Neural cell (in vitro differentiated cells): ENCODE data around the gene NDUFB1. TPM values are rescaled to one million over a fixed set of nuclear protein-coding genes. Genes with fewer than 3 reads are reported as not detected.

ENCODE experiments used
- H2AFZ ChIP-seq: fragments of 200-600, 300-800 bp; sonication (generic), shearing (Covaris generic); 2 replicates; pipeline ENCODE4 v1.6.0; 2014; ENCODE audit warnings: low read depth, mild to moderate bottlenecking, antibody characterized with exemption, low read length, moderate library complexity
- H3F3A ChIP-seq: fragments of 200-600 bp; shearing (Covaris generic); 2 replicates; pipeline ENCODE4 v1.6.1; 2016; ENCODE audit warnings: mild to moderate bottlenecking, moderate library complexity, mixed read lengths, antibody characterized with exemption, low read length; ENCODE audit not compliant: insufficient read depth, poor library complexity, severe bottlenecking
- H3K27ac ChIP-seq: fragments of 200-600, 300-800 bp; sonication (generic), shearing (Covaris generic); 2 replicates; pipeline ENCODE4 v1.5.1; 2014; ENCODE audit warnings: mild to moderate bottlenecking, low read length, moderate library complexity
- H3K27me3 ChIP-seq: fragments of 300-800, 200-600 bp; sonication (generic), shearing (Covaris generic); 2 replicates; pipeline ENCODE4 v1.6.0; 2014; ENCODE audit warnings: mild to moderate bottlenecking, low read depth, low read length, moderate library complexity; ENCODE audit not compliant: insufficient read depth
- H3K36me3 ChIP-seq: fragments of 300-800, 200-600 bp; sonication (generic), shearing (Covaris generic); 2 replicates; pipeline ENCODE4 v1.5.1; 2014; ENCODE audit warnings: mild to moderate bottlenecking, antibody characterized with exemption, low read length, moderate library complexity; ENCODE audit not compliant: insufficient read depth
- H3K4me2 ChIP-seq: fragments of 300-800, 200-600 bp; sonication (generic), shearing (Covaris generic); 2 replicates; pipeline ENCODE4 v1.6.0; 2014; ENCODE audit warnings: mild to moderate bottlenecking, low read length
- H3K4me3 ChIP-seq: fragments of 300-800, 200-600 bp; sonication (generic), shearing (Covaris generic); 2 replicates; pipeline ENCODE4 v1.5.1; 2014; ENCODE audit warnings: mild to moderate bottlenecking, low read length, moderate library complexity
- H3K79me2 ChIP-seq: fragments of 200-600 bp; shearing (Covaris generic); replicated peaks from 2 replicates; pipeline ENCODE4 v1.6.0; 2014; ENCODE audit warnings: mild to moderate bottlenecking, low read length, moderate library complexity; ENCODE audit not compliant: insufficient read depth
- H3K9ac ChIP-seq: fragments of 300-800, 200-600 bp; sonication (generic), shearing (Covaris generic); 2 replicates; pipeline ENCODE4 v1.6.1; 2016; ENCODE audit warnings: mild to moderate bottlenecking, low read length, mixed read lengths
- H3K9me2 ChIP-seq: fragments of 200-600 bp; shearing (Covaris generic); 2 replicates; pipeline ENCODE4 v1.6.1; 2016; ENCODE audit warnings: mild to moderate bottlenecking, low read length, mixed read lengths; ENCODE audit not compliant: insufficient read depth
- H3K9me3 ChIP-seq: fragments of 200-600, 300-800 bp; sonication (generic), shearing (Covaris generic); 2 replicates; pipeline ENCODE4 v1.6.1; 2016; ENCODE audit warnings: mild to moderate bottlenecking, mixed run types, low read length, moderate library complexity, mixed read lengths
- H4K20me1 ChIP-seq: fragments of 200-600 bp; shearing (Covaris generic); 2 replicates; pipeline ENCODE4 v1.6.1; 2016; ENCODE audit warnings: mild to moderate bottlenecking, mixed run types; ENCODE audit not compliant: insufficient read depth
- CTCF ChIP-seq: fragments of 450-650 bp; IDR thresholded peaks from 2 replicates; pipeline ENCODE4 v1.5.1; 2014; ENCODE audit warnings: antibody characterized with exemption, mild to moderate bottlenecking, moderate library complexity; ENCODE audit not compliant: poor library complexity, severe bottlenecking
- EP300 ChIP-seq: fragments of 450-650 bp; conservative IDR thresholded peaks from 2 replicates; pipeline ENCODE4 v1.6.1; 2014; ENCODE audit warnings: antibody characterized with exemption, mild to moderate bottlenecking, moderate library complexity; ENCODE audit not compliant: poor library complexity, severe bottlenecking
- EZH2 ChIP-seq: fragments of 200-600, 300-800 bp; shearing (Covaris generic), sonication (generic); IDR thresholded peaks from 2 replicates; pipeline ENCODE4 v1.6.1; 2014; ENCODE audit warnings: antibody characterized with exemption, low read length, borderline replicate concordance, mild to moderate bottlenecking; ENCODE audit not compliant: insufficient read depth, poor library complexity, severe bottlenecking
- MXI1 ChIP-seq: fragments of 450-650 bp; conservative IDR thresholded peaks from 2 replicates; pipeline ENCODE4 v1.6.1; 2014; ENCODE audit warnings: antibody characterized with exemption, mild to moderate bottlenecking; ENCODE audit not compliant: poor library complexity, severe bottlenecking
- POLR2AphosphoS5 ChIP-seq: IDR thresholded peaks from 2 replicates; pipeline ENCODE4 v1.6.1; 2012
- RAD21 ChIP-seq: fragments of 450-650 bp; conservative IDR thresholded peaks from 2 replicates; pipeline ENCODE4 v1.6.1; 2014; ENCODE audit warnings: antibody characterized with exemption, mild to moderate bottlenecking, moderate library complexity
- SMC3 ChIP-seq: fragments of 450-650 bp; conservative IDR thresholded peaks from 2 replicates; pipeline ENCODE4 v1.6.1; 2014; ENCODE audit warnings: antibody characterized with exemption, mild to moderate bottlenecking, moderate library complexity; ENCODE audit not compliant: poor library complexity
- TAF1 ChIP-seq: IDR thresholded peaks from 2 replicates; pipeline ENCODE4 v1.6.1; 2012; ENCODE audit warnings: low read depth
- polyA plus RNA-seq: library from polyadenylated mRNA; depleted of rRNA; stranded (reverse); fragments of >200 nt; gene quantifications from 2 replicates; pipeline ENCODE4 v1.2.3, GENCODE V29; 2014
- TF ChIP-seq, protein P1 (sequence below): IDR thresholded peaks from 2 replicates; pipeline ENCODE4 v1.6.1; 2012; ENCODE audit warnings: borderline replicate concordance

The NDUFB1 gene
- polyA plus RNA-seq, 1 donor from 2014 or later = 1,224 TPM

- Histone ChIP-seq H3K9ac (no peak overlapping the region), H3K4me3 (no peak overlapping the region), H2AFZ (no peak overlapping the region), H3K4me2 (no peak overlapping the region), H3K27ac (no peak overlapping the region), H4K20me1 (no peaks in the 10 kb centered on the region), H3K9me2 (no peaks in the 10 kb centered on the region), H3K9me3 (no peaks in the 10 kb centered on the region), H3K27me3 (no peaks in the 10 kb centered on the region), H3K79me2 (no peaks in the 10 kb centered on the region), H3F3A (no peaks in the 10 kb centered on the region), H3K36me3 (peaks cover 4% of the 10 kb centered on the region)
- TF ChIP-seq POLR2AphosphoS5 (no peak), TAF1 (no peak), EP300 (no peak), MXI1 (no peak), RAD21 (no peak), EZH2 (no peak), SMC3 (no peak), CTCF (no peak)
- TF ChIP-seq, protein P1, sequence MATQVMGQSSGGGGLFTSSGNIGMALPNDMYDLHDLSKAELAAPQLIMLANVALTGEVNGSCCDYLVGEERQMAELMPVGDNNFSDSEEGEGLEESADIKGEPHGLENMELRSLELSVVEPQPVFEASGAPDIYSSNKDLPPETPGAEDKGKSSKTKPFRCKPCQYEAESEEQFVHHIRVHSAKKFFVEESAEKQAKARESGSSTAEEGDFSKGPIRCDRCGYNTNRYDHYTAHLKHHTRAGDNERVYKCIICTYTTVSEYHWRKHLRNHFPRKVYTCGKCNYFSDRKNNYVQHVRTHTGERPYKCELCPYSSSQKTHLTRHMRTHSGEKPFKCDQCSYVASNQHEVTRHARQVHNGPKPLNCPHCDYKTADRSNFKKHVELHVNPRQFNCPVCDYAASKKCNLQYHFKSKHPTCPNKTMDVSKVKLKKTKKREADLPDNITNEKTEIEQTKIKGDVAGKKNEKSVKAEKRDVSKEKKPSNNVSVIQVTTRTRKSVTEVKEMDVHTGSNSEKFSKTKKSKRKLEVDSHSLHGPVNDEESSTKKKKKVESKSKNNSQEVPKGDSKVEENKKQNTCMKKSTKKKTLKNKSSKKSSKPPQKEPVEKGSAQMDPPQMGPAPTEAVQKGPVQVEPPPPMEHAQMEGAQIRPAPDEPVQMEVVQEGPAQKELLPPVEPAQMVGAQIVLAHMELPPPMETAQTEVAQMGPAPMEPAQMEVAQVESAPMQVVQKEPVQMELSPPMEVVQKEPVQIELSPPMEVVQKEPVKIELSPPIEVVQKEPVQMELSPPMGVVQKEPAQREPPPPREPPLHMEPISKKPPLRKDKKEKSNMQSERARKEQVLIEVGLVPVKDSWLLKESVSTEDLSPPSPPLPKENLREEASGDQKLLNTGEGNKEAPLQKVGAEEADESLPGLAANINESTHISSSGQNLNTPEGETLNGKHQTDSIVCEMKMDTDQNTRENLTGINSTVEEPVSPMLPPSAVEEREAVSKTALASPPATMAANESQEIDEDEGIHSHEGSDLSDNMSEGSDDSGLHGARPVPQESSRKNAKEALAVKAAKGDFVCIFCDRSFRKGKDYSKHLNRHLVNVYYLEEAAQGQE = no peak
Observed at GRCh38 chr14:92144708-92145107, 23.2 kb upstream of the NDUFB1 start.

DNA sequence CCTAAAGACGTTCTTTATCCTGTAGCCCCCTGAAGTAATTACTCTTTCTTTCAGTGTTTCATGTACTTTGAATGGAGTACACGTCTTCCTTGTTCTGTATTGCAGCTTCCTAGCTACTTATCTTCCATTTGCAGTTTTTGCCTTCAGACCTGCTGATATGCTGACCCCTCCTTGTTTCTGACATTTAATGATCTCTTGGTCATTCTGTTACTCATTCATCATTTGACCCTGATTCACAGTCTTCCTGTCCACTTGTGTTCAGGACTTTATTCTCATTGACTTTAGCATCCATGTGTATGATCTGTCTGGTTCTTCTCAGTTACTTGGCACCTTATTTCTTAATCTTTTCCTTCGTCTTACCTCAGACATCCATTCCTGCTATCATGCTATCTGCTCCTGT lies 22.5 kb upstream of the NDUFB1 start:
- TF ChIP-seq EZH2 = no peak
- no peak for TF ChIP-seq RAD21
- no peak for TF ChIP-seq POLR2AphosphoS5
- no peak for TF ChIP-seq MXI1
- TF ChIP-seq, protein P1 = no peak
- TF ChIP-seq EP300 = no peak
- TF ChIP-seq SMC3 = no peak
- no peak for TF ChIP-seq CTCF
- no peak for TF ChIP-seq TAF1
- Histone ChIP-seq H4K20me1 (no peaks in the 10 kb centered on the region), H3K9me3 (no peaks in the 10 kb centered on the region), H3K4me2 (no peak overlapping the region), H3F3A (no peaks in the 10 kb centered on the region), H3K27me3 (no peaks in the 10 kb centered on the region), H2AFZ (no peak overlapping the region), H3K9ac (no peak overlapping the region), H3K27ac (no peak overlapping the region), H3K79me2 (no peaks in the 10 kb centered on the region), H3K36me3 (peaks cover 4% of the 10 kb centered on the region), H3K9me2 (no peaks in the 10 kb centered on the region), H3K4me3 (no peak overlapping the region)
